K562 (cell line): ENCODE data around the gene CNN3. TPM values are rescaled to one million over a fixed set of nuclear protein-coding genes. Genes with fewer than 3 reads are reported as not detected.

ENCODE experiments used
- ATAC-seq: fragments of 200-7000 bp; cut with Tn5 transposase; 3 replicates; pipeline ENCODE4 v1.9.1; 2020; ENCODE audit warnings: moderate library complexity
- BruUV-seq: library from RNA; stranded (reverse); fragments of 400-500 nt; replicated peaks from 2 replicates; lab custom pipeline; 2021; lab: Mats Ljungman, UMichigan
- CTCF ChIA-PET: fragments of 300-600 bp; formaldehyde crosslinking; extraction: SDS; loops from one replicate; lab custom pipeline; 2021; ENCODE audit warnings: low intra/inter-chr PET ratio; lab: Yijun Ruan, JAX
- POLR2A ChIA-PET: fragments of 300-600, 350-650 bp; sonication (Branson Sonifier 250); formaldehyde crosslinking; extraction: SDS; loops from one replicate; lab custom pipeline; 2021; ENCODE audit warnings: antibody characterized with exemption, inconsistent platforms; lab: Yijun Ruan, JAX
- DNase-seq, 4 experiments: peaks; one replicate each; pipeline versions ENCODE4 v3.0.0 to v3.0.0-alpha.2; 2011 to 2018; ENCODE audit warnings: low spot score in 3 of 4, mixed read lengths in 3 of 4; ENCODE audit errors: extremely low read depth in 1 of 4
- FAIRE-seq: peaks from 2 replicates; lab custom pipeline; 2011; peaks lifted over from hg19 to GRCh38; lab: Jason Lieb, UNC
- H2AFZ ChIP-seq: 2 replicates; pipeline ENCODE4 v1.6.0; 2011; ENCODE audit warnings: low read depth, low read length, control low read depth, inconsistent platforms
- H3K27ac ChIP-seq: fragments of 200-600 bp; 3 replicates; pipeline ENCODE4 v1.8.0; 2011; ENCODE audit warnings: low read depth, mild to moderate bottlenecking, control low read depth, inconsistent platforms, low read length, moderate library complexity, mixed read lengths; ENCODE audit errors: extremely low read depth
- H3K27me3 ChIP-seq, 2 experiments: fragments of 300-600 bp in 1 of 2; 2 replicates in 1 of 2; 3 replicates in 1 of 2; pipeline versions ENCODE4 v1.6.0 to v1.8.0; 2011; ENCODE audit warnings: inconsistent platforms in 2 of 2, low read length in 2 of 2, mild to moderate bottlenecking in 1 of 2, mixed read lengths in 1 of 2, moderate library complexity in 1 of 2; ENCODE audit not compliant: control insufficient read depth in 2 of 2, insufficient read depth in 2 of 2
- H3K36me3 ChIP-seq: fragments of 300-600 bp; 3 replicates; pipeline ENCODE4 v1.8.0; 2011; ENCODE audit warnings: mild to moderate bottlenecking, low read length, inconsistent platforms; ENCODE audit not compliant: control insufficient read depth, insufficient read depth
- H3K4me1 ChIP-seq, 2 experiments: fragments of 200-600 bp in 1 of 2; replicated peaks in 1 of 2; 2 replicates in 1 of 2; 3 replicates in 1 of 2; pipeline versions ENCODE4 v1.5.1 to v1.8.0; 2011; ENCODE audit warnings: inconsistent platforms in 2 of 2, low read length in 2 of 2, mild to moderate bottlenecking in 1 of 2, mixed read lengths in 1 of 2, moderate library complexity in 1 of 2; ENCODE audit not compliant: control insufficient read depth in 2 of 2, insufficient read depth in 2 of 2
- H3K4me2 ChIP-seq: 2 replicates; pipeline ENCODE4 v1.6.1; 2011; ENCODE audit warnings: low read length, control low read depth, inconsistent platforms, mixed read lengths; ENCODE audit not compliant: insufficient read depth
- H3K4me3 ChIP-seq: fragments of 200-600 bp; sonication (generic), shearing (Covaris generic); 2 replicates; pipeline ENCODE4 v1.5.1; 2016; ENCODE audit warnings: control low read depth, inconsistent platforms
- H3K79me2 ChIP-seq: fragments of 200-600 bp; 3 replicates; pipeline ENCODE4 v1.8.0; 2011; ENCODE audit warnings: low read length, inconsistent platforms; ENCODE audit not compliant: control insufficient read depth, insufficient read depth
- H3K9ac ChIP-seq, 2 experiments: 2 replicates each; pipeline versions ENCODE4 v1.6.0 to v1.6.1; 2011; ENCODE audit warnings: low read depth in 2 of 2, low read length in 2 of 2, control low read depth in 1 of 2, inconsistent platforms in 1 of 2, mild to moderate bottlenecking in 1 of 2, mixed read lengths in 1 of 2; ENCODE audit not compliant: insufficient read depth in 1 of 2
- H3K9me1 ChIP-seq: one replicate; pipeline ENCODE4 v1.6.0; 2011; ENCODE audit warnings: inconsistent platforms, mild to moderate bottlenecking, low read length, moderate library complexity; ENCODE audit not compliant: control insufficient read depth, insufficient read depth
- H3K9me3 ChIP-seq: replicated peaks from 2 replicates; pipeline ENCODE4 v1.5.1; 2011; ENCODE audit warnings: low read depth, low read length, inconsistent platforms; ENCODE audit not compliant: control insufficient read depth, insufficient read depth
- H4K20me1 ChIP-seq: replicated peaks from 2 replicates; pipeline ENCODE4 v1.6.1; 2011; ENCODE audit warnings: low read length, inconsistent platforms, mixed read lengths; ENCODE audit not compliant: control insufficient read depth, insufficient read depth
- KDM4B ChIP-seq, 2 experiments: fragments of 450-650 bp in 1 of 2; sonication (generic) in 1 of 2; IDR thresholded peaks; 2 replicates each; pipeline ENCODE4 v1.6.1; 2016 to 2017; ENCODE audit warnings: borderline replicate concordance in 2 of 2, antibody characterized with exemption in 1 of 2, low read depth in 1 of 2, mild to moderate bottlenecking in 1 of 2
- PCBP1 ChIP-seq: fragments of 200-400 bp; formaldehyde crosslinking; IDR thresholded peaks from 2 replicates; pipeline ENCODE4 v1.6.1; 2018; ENCODE audit warnings: mild to moderate bottlenecking, low read depth, low read length; ENCODE audit not compliant: poor library complexity, severe bottlenecking
- PPARD ChIP-seq: fragments of 250-450 bp; sonication (Bioruptor Pico); IDR thresholded peaks from 2 replicates; pipeline ENCODE4 v1.8.0; 2022; ENCODE audit warnings: inconsistent platforms, mild to moderate bottlenecking, moderate library complexity
- SETDB1 ChIP-seq: IDR thresholded peaks from one replicate; pipeline ENCODE4 v1.6.1; 2012; ENCODE audit warnings: low read length, control low read depth, inconsistent platforms
- WGBS: fragments of 100-300 bp; shearing (Covaris generic); methylation state at CpG from one replicate; pipeline ENCODE4 v1.1.6; 2016; ENCODE audit warnings: low coverage, mixed read lengths; ENCODE audit not compliant: insufficient coverage; ENCODE audit errors: missing lambda C conversion rate; 5-methylcytosine and 5-hydroxymethylcytosine counted together
- in situ Hi-C: fragments of 300-500 bp; cut with MboI; formaldehyde crosslinking; loops from 4 replicates; pipeline ENCODE4 v1.15.0; 2018; ENCODE audit warnings: inconsistent platforms, mixed read lengths
- intact Hi-C: fragments of 100-400 bp; cut with micrococcal nuclease; formaldehyde crosslinking; loops from 2 replicates; pipeline ENCODE4 v1.14.2; 2022
- polyA plus RNA-seq, 8 experiments: library from polyadenylated mRNA; depleted of rRNA in 4 of 8; stranded (reverse) in 5 of 8; unstranded in 3 of 8; fragments of >200 nt; fragmentation: Nextera tagmentation in 2 of 8; fragmentation: Illumina TruSeq in 1 of 8; extraction: Ambion mirVana in 2 of 8; extraction: Trizol in 1 of 8; gene quantifications; 2 replicates each; pipeline versions ENCODE4 v1.2.1 to v1.2.3, GENCODE V29; 2011 to 2014; ENCODE audit warnings: inconsistent platforms in 1 of 8, missing spikeins in 1 of 8
- total RNA-seq, 7 experiments: library from RNA; depleted of rRNA in 6 of 7; stranded (reverse); fragments of >200 nt in 6 of 7; fragmentation: Illumina TruSeq in 2 of 7; extraction: Trizol in 2 of 7; gene quantifications; 2 replicates each; pipeline versions ENCODE4 v1.2.1 to v1.2.3, GENCODE V29; 2011 to 2021; ENCODE audit warnings: low replicate concordance in 1 of 7
- TF ChIP-seq, protein P1 (sequence below): fragments of 450-650 bp; formaldehyde crosslinking; IDR thresholded peaks from 2 replicates; pipeline ENCODE4 v1.4.0; 2022; ENCODE audit warnings: missing genetic modification characterization
- TF ChIP-seq, protein P2 (sequence below), 2 experiments: fragments of 450-650 bp; formaldehyde crosslinking in 1 of 2; IDR thresholded peaks; 2 replicates each; pipeline versions ENCODE4 v1.4.0 to v1.6.1; 2014 to 2020; ENCODE audit warnings: mild to moderate bottlenecking in 2 of 2, borderline replicate concordance in 1 of 2, low read depth in 1 of 2

Gene CNN3
- total and polyA plus RNA-seq, 9 of the 15 experiments (the other 6 are each of a cell fraction or from before 2014, with no cell fraction given) = 0.06 to 0.62 (median 0.18) TPM; not detected in 4

- in situ Hi-C loops = no loop called here
- DNase-seq (no peak), FAIRE-seq (no peak), ATAC-seq (no peak)
- BruUV-seq = no TSS peak
- Histone ChIP-seq H4K20me1 (no peaks in the 10 kb centered on the region), H3K79me2 (no peaks in the 10 kb centered on the region), H3K9me1 (no peaks in the 10 kb centered on the region), H3K27ac (no peak overlapping the region), H3K9ac (no peak overlapping the region), H3K27me3 (peaks cover 14 to 31% of the 10 kb centered on the region in 2 experiments), H3K36me3 (no peaks in the 10 kb centered on the region), H3K4me3 (no peak overlapping the region), H2AFZ (no peak overlapping the region), H3K4me1 (no peaks in the 10 kb centered on the region), H3K4me2 (no peak overlapping the region), H3K9me3 (no peaks in the 10 kb centered on the region)
- CTCF ChIA-PET = no interaction called here
- under 1% methylated on average over 6 of the region's 6 CpGs for WGBS
- POLR2A ChIA-PET = no interaction called here
- TF ChIP-seq KDM4B (IDR thresholded peaks at IDR 0.05; ENCODE audit: borderline replicate concordance in 2 of 2, low read depth in 1 of 2) = no peak
- TF ChIP-seq PPARD = no peak
- TF ChIP-seq, protein P1, sequence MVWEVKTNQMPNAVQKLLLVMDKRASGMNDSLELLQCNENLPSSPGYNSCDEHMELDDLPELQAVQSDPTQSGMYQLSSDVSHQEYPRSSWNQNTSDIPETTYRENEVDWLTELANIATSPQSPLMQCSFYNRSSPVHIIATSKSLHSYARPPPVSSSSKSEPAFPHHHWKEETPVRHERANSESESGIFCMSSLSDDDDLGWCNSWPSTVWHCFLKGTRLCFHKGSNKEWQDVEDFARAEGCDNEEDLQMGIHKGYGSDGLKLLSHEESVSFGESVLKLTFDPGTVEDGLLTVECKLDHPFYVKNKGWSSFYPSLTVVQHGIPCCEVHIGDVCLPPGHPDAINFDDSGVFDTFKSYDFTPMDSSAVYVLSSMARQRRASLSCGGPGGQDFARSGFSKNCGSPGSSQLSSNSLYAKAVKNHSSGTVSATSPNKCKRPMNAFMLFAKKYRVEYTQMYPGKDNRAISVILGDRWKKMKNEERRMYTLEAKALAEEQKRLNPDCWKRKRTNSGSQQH (CRISPR knock-in tag) = no peak
- no peak for TF ChIP-seq SETDB1
- intact Hi-C loops = no loop called here
These were observed 42.4 kb downstream of the CNN3 start for GRCh38 chr1:94884507-94884906.

GRCh38 chr1:94884106-94884505 lies 42.8 kb downstream of the CNN3 start:
- Histone ChIP-seq H3K9me1 (no peaks in the 10 kb centered on the region), H4K20me1 (no peaks in the 10 kb centered on the region), H3K36me3 (no peaks in the 10 kb centered on the region), H3K4me1 (no peaks in the 10 kb centered on the region), H3K4me3 (no peak overlapping the region), H3K9me3 (no peaks in the 10 kb centered on the region), H3K27ac (no peak overlapping the region), H3K9ac (no peak overlapping the region), H3K27me3 (peaks cover 11 to 31% of the 10 kb centered on the region in 2 experiments), H2AFZ (no peak overlapping the region), H3K4me2 (no peak overlapping the region), H3K79me2 (no peaks in the 10 kb centered on the region)
- ChIA-PET POLR2A (no interaction called here), CTCF (no interaction called here)
- 5% methylated on average over 6 of the region's 6 CpGs for WGBS
- BruUV-seq = no TSS peak
- no peak for TF ChIP-seq PCBP1
- TF ChIP-seq, protein P2, sequence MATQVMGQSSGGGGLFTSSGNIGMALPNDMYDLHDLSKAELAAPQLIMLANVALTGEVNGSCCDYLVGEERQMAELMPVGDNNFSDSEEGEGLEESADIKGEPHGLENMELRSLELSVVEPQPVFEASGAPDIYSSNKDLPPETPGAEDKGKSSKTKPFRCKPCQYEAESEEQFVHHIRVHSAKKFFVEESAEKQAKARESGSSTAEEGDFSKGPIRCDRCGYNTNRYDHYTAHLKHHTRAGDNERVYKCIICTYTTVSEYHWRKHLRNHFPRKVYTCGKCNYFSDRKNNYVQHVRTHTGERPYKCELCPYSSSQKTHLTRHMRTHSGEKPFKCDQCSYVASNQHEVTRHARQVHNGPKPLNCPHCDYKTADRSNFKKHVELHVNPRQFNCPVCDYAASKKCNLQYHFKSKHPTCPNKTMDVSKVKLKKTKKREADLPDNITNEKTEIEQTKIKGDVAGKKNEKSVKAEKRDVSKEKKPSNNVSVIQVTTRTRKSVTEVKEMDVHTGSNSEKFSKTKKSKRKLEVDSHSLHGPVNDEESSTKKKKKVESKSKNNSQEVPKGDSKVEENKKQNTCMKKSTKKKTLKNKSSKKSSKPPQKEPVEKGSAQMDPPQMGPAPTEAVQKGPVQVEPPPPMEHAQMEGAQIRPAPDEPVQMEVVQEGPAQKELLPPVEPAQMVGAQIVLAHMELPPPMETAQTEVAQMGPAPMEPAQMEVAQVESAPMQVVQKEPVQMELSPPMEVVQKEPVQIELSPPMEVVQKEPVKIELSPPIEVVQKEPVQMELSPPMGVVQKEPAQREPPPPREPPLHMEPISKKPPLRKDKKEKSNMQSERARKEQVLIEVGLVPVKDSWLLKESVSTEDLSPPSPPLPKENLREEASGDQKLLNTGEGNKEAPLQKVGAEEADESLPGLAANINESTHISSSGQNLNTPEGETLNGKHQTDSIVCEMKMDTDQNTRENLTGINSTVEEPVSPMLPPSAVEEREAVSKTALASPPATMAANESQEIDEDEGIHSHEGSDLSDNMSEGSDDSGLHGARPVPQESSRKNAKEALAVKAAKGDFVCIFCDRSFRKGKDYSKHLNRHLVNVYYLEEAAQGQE (IDR thresholded peaks at IDR 0.05; ENCODE audit: borderline replicate concordance) = peak; percentile 63
- TF ChIP-seq, protein P2 (CRISPR knock-in tag; IDR thresholded peaks at IDR 0.05; ENCODE audit: low read depth) = no peak
- intact Hi-C loops = no loop called here
- FAIRE-seq (no peak), ATAC-seq (peak; percentile 43), DNase-seq (no peak)
- in situ Hi-C loops = no loop called here
